Gastrocnemius medialis (tissue), 4 donors: ENCODE data around the gene SFT2D3. TPM values are rescaled to one million over a fixed set of nuclear protein-coding genes. Genes with fewer than 3 reads are reported as not detected.
A peak's percentile ranks its signal among the peaks of the same experiment; 100 is the strongest.

ENCODE experiments used
- ATAC-seq, 2 donors: fragments of 150-250 bp; one replicate each; pipeline ENCODE4 v1.9.1; 2016
- DNase-seq, 2 donors: peaks; one replicate each; pipeline ENCODE4 v3.0.0-alpha.2; 2019
- H3K27ac ChIP-seq, 4 donors: fragments of 200-600 bp; sonication (generic); 1 replicate in 1 of 4; 2 replicates in 3 of 4; pipeline ENCODE4 v1.5.1; 2016 to 2018; ENCODE audit warnings: mild to moderate bottlenecking in 2 of 4, moderate library complexity in 1 of 4
- H3K27me3 ChIP-seq, 3 donors: fragments of 200-600 bp; sonication (generic) in 2 of 3; 1 replicate in 1 of 3; 2 replicates in 2 of 3; pipeline versions ENCODE4 v1.5.1 to v1.6.0; 2016 to 2019; ENCODE audit warnings: mild to moderate bottlenecking in 1 of 3, moderate library complexity in 1 of 3
- H3K36me3 ChIP-seq, 2 donors: fragments of 200-600 bp; sonication (generic) in 1 of 2; one replicate each; pipeline ENCODE4 v1.5.1; 2017 to 2018
- H3K4me1 ChIP-seq, 2 donors: fragments of 200-600 bp; sonication (generic) in 1 of 2; one replicate each; pipeline ENCODE4 v1.5.1; 2016 to 2017; ENCODE audit warnings: mild to moderate bottlenecking in 2 of 2
- H3K4me3 ChIP-seq, 4 donors: fragments of 200-600 bp; sonication (generic) in 3 of 4; 1 replicate in 1 of 4; 2 replicates in 3 of 4; pipeline ENCODE4 v1.5.1; 2016 to 2019; ENCODE audit warnings: mild to moderate bottlenecking in 2 of 4
- H3K9me3 ChIP-seq, 3 donors: fragments of 200-600 bp; sonication (generic) in 2 of 3; 1 replicate in 1 of 3; 2 replicates in 2 of 3; pipeline ENCODE4 v1.5.1; 2016 to 2019
- CTCF ChIP-seq, 5 experiments: fragments of 450-650 bp in 3 of 5; fragments of 200-600 bp in 2 of 5; sonication (generic) in 2 of 5; IDR thresholded peaks in 4 of 5; conservative IDR thresholded peaks in 1 of 5; 1 replicate in 4 of 5; 2 replicates in 1 of 5; pipeline ENCODE4 v1.5.1; 2016 to 2019; ENCODE audit warnings: antibody characterized with exemption in 5 of 5, mild to moderate bottlenecking in 3 of 5, moderate library complexity in 3 of 5
- POLR2A ChIP-seq, 2 donors: fragments of 450-650 bp; IDR thresholded peaks; one replicate each; pipeline ENCODE4 v1.6.1; 2017; ENCODE audit warnings: antibody characterized with exemption in 2 of 2, mild to moderate bottlenecking in 2 of 2, moderate library complexity in 2 of 2
- in situ Hi-C, 4 donors: fragments of 200-750 bp; cut with MboI; loops; one replicate each; pipeline versions ENCODE4 v1.15.0 to v1.8.0; 2017; ENCODE audit warnings: low sequenced_read_pairs in 4 of 4
- intact Hi-C: fragments of 100-400 bp; cut with DNase I; formaldehyde crosslinking; loops from one replicate; pipeline ENCODE4 v1.15.1; 2023; ENCODE audit warnings: low total_unique reads
- total RNA-seq, 4 donors: library from RNA; depleted of rRNA; stranded (reverse); fragments of >200 nt; gene quantifications; one replicate each; pipeline versions ENCODE4 v1.1.0 to v1.2.3, GENCODE V29; 2016

Gene SFT2D3
- total RNA-seq, 4 donors from 2014 or later = 3.0 to 5.5 (median 3.5) TPM

GRCh38 chr2:127672341-127673224 is 28.7 kb upstream of the SFT2D3 start:
- peaks cover 0 to 8% of the 10 kb centered on the region in 2 donors for H3K4me1 ChIP-seq
- H3K27ac ChIP-seq = peak overlapping the region; percentile 66 to 81 (median 72)
- TF ChIP-seq POLR2A (IDR thresholded peaks at IDR 0.05) (no peak), CTCF (IDR thresholded peaks at IDR 0.05 in 4 of 5, conservative IDR thresholded peaks at IDR 0.05 in 1 of 5) (no peak)
- DNase-seq (no peak), ATAC-seq (no peak)
- intact Hi-C loops (no loop called here), in situ Hi-C loops (no loop called here)
- H3K9me3 ChIP-seq = no peaks in the 10 kb centered on the region
- no peaks in the 10 kb centered on the region for H3K36me3 ChIP-seq
- peak overlapping the region; percentile 67 to 73 (median 70) for H3K4me3 ChIP-seq
- peaks cover 4 to 11% (median 6%) of the 10 kb centered on the region in 3 donors for H3K27me3 ChIP-seq

DNA sequence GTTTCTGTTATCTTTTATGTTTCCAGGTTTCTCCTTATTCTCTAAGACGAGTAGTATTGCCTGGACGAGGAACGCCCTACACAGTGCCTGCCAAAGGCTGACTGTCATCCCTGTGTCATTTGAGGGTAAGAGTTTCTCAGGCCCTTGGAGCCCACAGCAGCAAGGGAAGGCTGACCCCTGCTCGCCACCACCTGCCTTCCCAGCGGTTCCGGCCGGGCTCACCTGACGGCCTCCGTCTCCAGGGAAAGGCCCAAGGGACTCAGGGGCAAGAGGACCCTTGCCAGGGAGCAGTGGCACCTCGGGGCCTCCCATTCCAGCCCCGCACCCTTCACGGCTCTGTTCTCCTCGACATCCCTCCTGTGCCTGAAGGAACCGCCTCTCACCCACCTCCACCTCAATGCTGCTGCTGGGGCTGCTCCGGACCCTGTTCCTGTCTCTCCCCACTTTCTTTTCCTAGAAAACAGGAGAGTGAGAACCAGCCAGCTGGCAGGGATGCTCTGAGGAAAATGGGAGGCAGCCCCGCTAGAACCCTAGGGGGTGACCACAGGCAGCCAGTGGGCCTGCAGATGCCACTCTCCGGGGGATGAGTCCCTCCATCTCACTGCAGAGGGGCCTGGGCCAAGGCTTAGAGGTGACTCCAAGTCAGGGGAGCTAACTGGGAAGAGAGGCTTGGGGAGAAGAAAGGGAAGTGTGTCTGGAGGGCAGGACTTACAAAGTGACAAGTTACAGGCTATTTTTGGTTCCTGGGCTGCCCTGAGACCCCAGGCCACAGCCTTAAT is 27.8 kb upstream of the SFT2D3 start:
- H3K4me1 ChIP-seq = peaks cover 0 to 8% of the 10 kb centered on the region in 2 donors
- H3K36me3 ChIP-seq = no peaks in the 10 kb centered on the region
- TF ChIP-seq CTCF (IDR thresholded peaks at IDR 0.05 in 4 of 5, conservative IDR thresholded peaks at IDR 0.05 in 1 of 5) = no peak
- no peak for TF ChIP-seq POLR2A (IDR thresholded peaks at IDR 0.05)
- no peak for ATAC-seq
- intact Hi-C loops (no loop called here), in situ Hi-C loops (no loop called here)
- H3K27me3 ChIP-seq = peaks cover 4 to 11% (median 6%) of the 10 kb centered on the region in 3 donors
- H3K4me3 ChIP-seq = peak overlapping the region; percentile 67 to 73 (median 70)
- DNase-seq = peak in 1 of 2 donors; percentile 19
- peak overlapping the region; percentile 66 to 81 (median 72) for H3K27ac ChIP-seq
- no peaks in the 10 kb centered on the region for H3K9me3 ChIP-seq

DNA sequence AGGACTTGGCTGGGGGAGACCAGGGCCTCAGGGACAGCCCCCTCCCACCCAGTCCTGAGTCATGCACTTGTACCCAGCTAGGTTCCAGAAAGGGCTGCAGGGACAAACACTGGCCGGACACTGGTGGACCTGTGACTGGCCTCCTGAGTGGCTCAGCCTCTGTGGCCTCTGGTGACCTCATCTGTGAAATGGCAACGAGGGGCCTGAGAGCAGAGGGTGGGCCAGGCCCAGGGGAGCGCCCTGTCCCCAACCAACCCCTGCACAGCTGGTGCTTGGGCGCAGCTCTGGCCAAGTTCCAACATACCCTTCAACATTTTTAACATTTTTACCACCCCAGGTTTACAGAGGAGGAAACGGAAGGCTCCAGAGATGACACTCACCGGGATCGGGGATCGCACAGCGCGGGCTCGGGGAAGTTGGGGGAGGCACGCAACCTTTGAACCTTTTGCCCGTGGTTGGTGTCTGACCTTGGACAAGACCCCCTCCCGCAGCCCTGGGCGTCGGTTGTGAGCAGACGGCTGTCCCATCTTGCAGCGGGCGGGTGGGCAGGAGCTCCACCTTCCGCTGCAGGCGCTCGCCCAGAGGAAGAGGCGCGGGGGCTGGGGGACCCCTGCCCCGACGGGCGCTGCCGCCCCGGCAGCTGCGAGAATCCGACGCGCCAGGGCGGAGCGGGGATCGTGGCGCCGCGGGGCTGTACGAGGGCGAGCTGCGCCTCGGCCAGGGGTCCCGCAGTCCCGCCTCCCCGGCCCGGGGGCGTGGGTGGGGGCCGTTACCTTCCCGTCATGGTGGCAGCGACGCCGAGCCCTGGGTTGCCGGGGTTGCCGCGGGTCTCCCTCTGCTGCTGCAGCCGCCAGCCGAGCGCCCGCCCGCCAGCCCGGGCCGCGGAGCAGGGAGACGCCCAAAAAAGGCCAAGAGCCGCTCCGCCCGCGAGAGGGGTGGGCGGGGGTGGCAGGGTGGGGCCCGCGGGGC is 26.8 kb upstream of the SFT2D3 start:
- peaks cover 0 to 8% of the 10 kb centered on the region in 2 donors for H3K4me1 ChIP-seq
- in situ Hi-C loops = no loop called here
- peaks cover 4 to 11% (median 6%) of the 10 kb centered on the region in 3 donors for H3K27me3 ChIP-seq
- H3K36me3 ChIP-seq = no peaks in the 10 kb centered on the region
- H3K9me3 ChIP-seq = no peaks in the 10 kb centered on the region
- intact Hi-C loops = no loop called here
- DNase-seq (peak in 1 of 2 donors; percentile 16), ATAC-seq (peak in 1 of 2 donors; percentile 29)
- TF ChIP-seq POLR2A (IDR thresholded peaks at IDR 0.05) (no peak), CTCF (IDR thresholded peaks at IDR 0.05 in 4 of 5, conservative IDR thresholded peaks at IDR 0.05 in 1 of 5) (no peak)
- peak overlapping the region; percentile 67 to 73 (median 70) for H3K4me3 ChIP-seq
- H3K27ac ChIP-seq = peak overlapping the region; percentile 66 to 81 (median 72)
